Measurements from ENCODE around the gene TDRKH.

TDRKH gene

GRCh38 chr1:151838222-151839081 is 48.2 kb upstream of the TDRKH start:
- Histone ChIP-seq H3K36me3 (ENCODE audit: control insufficient read depth in 1 of 2, insufficient read depth in 2 of 2, low read length in 2 of 2) (no peaks in the 10 kb centered on the region), H3K9ac (ENCODE audit: low read length) (no peak overlapping the region), H2AFZ (ENCODE audit: insufficient read depth, low read length, poor library complexity) (peak overlapping the region; percentile 69), H3K4me3 (ENCODE audit: low read depth, low read length) (peak overlapping the region; percentile 55), H3K18ac (ENCODE audit: low read length) (peak overlapping the region; percentile 14), H3K79me2 (ENCODE audit: control insufficient read depth, insufficient read depth, low read length, poor library complexity) (peaks cover 8% of the 10 kb centered on the region), H3K27me3 (ENCODE audit: insufficient read depth, low read length) (peaks cover 21% of the 10 kb centered on the region), H2BK120ac (ENCODE audit: insufficient read depth, low read length, poor library complexity) (no peak overlapping the region), H3K4me2 (ENCODE audit: low read length) (peak overlapping the region; percentile 59), H3K23ac (ENCODE audit: low read length) (no peak overlapping the region), H3K9me3 (ENCODE audit: insufficient read depth, low read depth, low read length) (peaks cover 2% of the 10 kb centered on the region), H3K14ac (ENCODE audit: low read length) (peak overlapping the region; percentile 59), H3K4me1 (ENCODE audit: control insufficient read depth in 1 of 2, insufficient read depth in 2 of 2, low read length in 2 of 2) (peaks cover 24 to 31% of the 10 kb centered on the region in 2 experiments), H2AK5ac (ENCODE audit: low read length) (no peak overlapping the region), H4K8ac (ENCODE audit: low read depth, low read length) (peak overlapping the region; percentile 73), H3K27ac (ENCODE audit: low read depth, low read length) (no peak overlapping the region), H3K79me1 (ENCODE audit: low read length) (peaks cover 16% of the 10 kb centered on the region), H4K91ac (ENCODE audit: low read depth, low read length) (peak overlapping the region; percentile 73), H4K12ac (ENCODE audit: low read depth, low read length) (peak overlapping the region; percentile 17), H2BK5ac (ENCODE audit: low read depth, low read length, poor library complexity) (no peak overlapping the region), H2BK12ac (ENCODE audit: low read length) (no peak overlapping the region), H3K4ac (ENCODE audit: low read depth, low read length) (peak overlapping the region; percentile 23)
- no peak for DNase-seq
- no CpG with 5 or more reads among the region's 117 CpGs for WGBS (ENCODE audit: extremely low coverage, insufficient coverage, insufficient read length)

GRCh38 chr1:151837884-151838221 is 47.6 kb upstream of the TDRKH start:
- Histone ChIP-seq H3K79me2 (ENCODE audit: control insufficient read depth, insufficient read depth, low read length, poor library complexity) (peaks cover 8% of the 10 kb centered on the region), H3K9ac (ENCODE audit: low read length) (no peak overlapping the region), H3K14ac (ENCODE audit: low read length) (peak overlapping the region; percentile 19), H4K12ac (ENCODE audit: low read depth, low read length) (peak overlapping the region; percentile 63), H2AFZ (ENCODE audit: insufficient read depth, low read length, poor library complexity) (peak overlapping the region; percentile 69), H3K4me2 (ENCODE audit: low read length) (peak overlapping the region; percentile 59), H3K36me3 (ENCODE audit: control insufficient read depth in 1 of 2, insufficient read depth in 2 of 2, low read length in 2 of 2) (no peaks in the 10 kb centered on the region), H2BK12ac (ENCODE audit: low read length) (peak overlapping the region; percentile 39), H3K4me1 (ENCODE audit: control insufficient read depth in 1 of 2, insufficient read depth in 2 of 2, low read length in 2 of 2) (peaks cover 24 to 31% of the 10 kb centered on the region in 2 experiments), H2BK120ac (ENCODE audit: insufficient read depth, low read length, poor library complexity) (peak overlapping the region; percentile 60), H2AK5ac (ENCODE audit: low read length) (peak overlapping the region; percentile 75), H3K79me1 (ENCODE audit: low read length) (peaks cover 16% of the 10 kb centered on the region), H3K27me3 (ENCODE audit: insufficient read depth, low read length) (peaks cover 21% of the 10 kb centered on the region), H3K4me3 (ENCODE audit: low read depth, low read length) (no peak overlapping the region), H3K27ac (ENCODE audit: low read depth, low read length) (no peak overlapping the region), H3K18ac (ENCODE audit: low read length) (peak overlapping the region; percentile 40), H3K9me3 (ENCODE audit: insufficient read depth, low read depth, low read length) (peaks cover 2% of the 10 kb centered on the region), H4K91ac (ENCODE audit: low read depth, low read length) (peak overlapping the region; percentile 73), H3K4ac (ENCODE audit: low read depth, low read length) (no peak overlapping the region), H3K23ac (ENCODE audit: low read length) (no peak overlapping the region), H4K8ac (ENCODE audit: low read depth, low read length) (peak overlapping the region; percentile 73), H2BK5ac (ENCODE audit: low read depth, low read length, poor library complexity) (no peak overlapping the region)
- WGBS (ENCODE audit: extremely low coverage, insufficient coverage, insufficient read length) = no CpG with 5 or more reads among the region's 26 CpGs
- no peak for DNase-seq

- Histone ChIP-seq H3K27ac (ENCODE audit: low read depth, low read length) (no peak overlapping the region), H2BK120ac (ENCODE audit: insufficient read depth, low read length, poor library complexity) (no peak overlapping the region), H4K91ac (ENCODE audit: low read depth, low read length) (peak overlapping the region; percentile 15), H3K36me3 (ENCODE audit: control insufficient read depth in 1 of 2, insufficient read depth in 2 of 2, low read length in 2 of 2) (no peaks in the 10 kb centered on the region), H4K8ac (ENCODE audit: low read depth, low read length) (no peak overlapping the region), H2AFZ (ENCODE audit: insufficient read depth, low read length, poor library complexity) (no peak overlapping the region), H3K9ac (ENCODE audit: low read length) (no peak overlapping the region), H3K4me3 (ENCODE audit: low read depth, low read length) (no peak overlapping the region), H3K79me2 (ENCODE audit: control insufficient read depth, insufficient read depth, low read length, poor library complexity) (peaks cover 8% of the 10 kb centered on the region), H3K79me1 (ENCODE audit: low read length) (peaks cover 16% of the 10 kb centered on the region), H3K18ac (ENCODE audit: low read length) (no peak overlapping the region), H3K9me3 (ENCODE audit: insufficient read depth, low read depth, low read length) (peaks cover 2% of the 10 kb centered on the region), H3K14ac (ENCODE audit: low read length) (no peak overlapping the region), H3K4ac (ENCODE audit: low read depth, low read length) (no peak overlapping the region), H2BK12ac (ENCODE audit: low read length) (no peak overlapping the region), H2BK5ac (ENCODE audit: low read depth, low read length, poor library complexity) (peak overlapping the region; percentile 4), H3K23ac (ENCODE audit: low read length) (no peak overlapping the region), H2AK5ac (ENCODE audit: low read length) (no peak overlapping the region), H3K4me2 (ENCODE audit: low read length) (no peak overlapping the region), H4K12ac (ENCODE audit: low read depth, low read length) (no peak overlapping the region), H3K4me1 (ENCODE audit: control insufficient read depth in 1 of 2, insufficient read depth in 2 of 2, low read length in 2 of 2) (peaks cover 24 to 31% of the 10 kb centered on the region in 2 experiments), H3K27me3 (ENCODE audit: insufficient read depth, low read length) (peaks cover 21% of the 10 kb centered on the region)
- no CpG with 5 or more reads among the region's 3 CpGs for WGBS (ENCODE audit: extremely low coverage, insufficient coverage, insufficient read length)
- DNase-seq = no peak
These were observed 46.9 kb upstream of the TDRKH start for GRCh38 chr1:151837197-151837596.

GRCh38 chr1:151835596-151835995 is 45.3 kb upstream of the TDRKH start:
- Histone ChIP-seq H3K9ac (ENCODE audit: low read length) (no peak overlapping the region), H3K4me1 (ENCODE audit: control insufficient read depth in 1 of 2, insufficient read depth in 2 of 2, low read length in 2 of 2) (peaks cover 24 to 31% of the 10 kb centered on the region in 2 experiments), H3K9me3 (ENCODE audit: insufficient read depth, low read depth, low read length) (peaks cover 2% of the 10 kb centered on the region), H3K4ac (ENCODE audit: low read depth, low read length) (no peak overlapping the region), H2AFZ (ENCODE audit: insufficient read depth, low read length, poor library complexity) (no peak overlapping the region), H4K12ac (ENCODE audit: low read depth, low read length) (no peak overlapping the region), H3K36me3 (ENCODE audit: control insufficient read depth in 1 of 2, insufficient read depth in 2 of 2, low read length in 2 of 2) (no peaks in the 10 kb centered on the region), H4K8ac (ENCODE audit: low read depth, low read length) (no peak overlapping the region), H2AK5ac (ENCODE audit: low read length) (no peak overlapping the region), H3K27me3 (ENCODE audit: insufficient read depth, low read length) (peaks cover 21% of the 10 kb centered on the region), H2BK120ac (ENCODE audit: insufficient read depth, low read length, poor library complexity) (no peak overlapping the region), H3K18ac (ENCODE audit: low read length) (no peak overlapping the region), H2BK5ac (ENCODE audit: low read depth, low read length, poor library complexity) (no peak overlapping the region), H3K23ac (ENCODE audit: low read length) (no peak overlapping the region), H3K4me2 (ENCODE audit: low read length) (no peak overlapping the region), H3K4me3 (ENCODE audit: low read depth, low read length) (no peak overlapping the region), H3K14ac (ENCODE audit: low read length) (no peak overlapping the region), H3K79me2 (ENCODE audit: control insufficient read depth, insufficient read depth, low read length, poor library complexity) (peaks cover 8% of the 10 kb centered on the region), H3K27ac (ENCODE audit: low read depth, low read length) (no peak overlapping the region), H2BK12ac (ENCODE audit: low read length) (no peak overlapping the region), H3K79me1 (ENCODE audit: low read length) (peaks cover 16% of the 10 kb centered on the region), H4K91ac (ENCODE audit: low read depth, low read length) (no peak overlapping the region)
- no CpG with 5 or more reads among the region's 7 CpGs for WGBS (ENCODE audit: extremely low coverage, insufficient coverage, insufficient read length)
- DNase-seq = no peak

Data from trophoblast cell (in vitro differentiated cells and primary cell).